ENCODE results near the gene ZNF862.
"Not testable (repeated sequence)": the region's sequence is repeated elsewhere in the genome, so short reads cannot be mapped to it uniquely, and the experiment has no call there.

Gene ZNF862

DNA sequence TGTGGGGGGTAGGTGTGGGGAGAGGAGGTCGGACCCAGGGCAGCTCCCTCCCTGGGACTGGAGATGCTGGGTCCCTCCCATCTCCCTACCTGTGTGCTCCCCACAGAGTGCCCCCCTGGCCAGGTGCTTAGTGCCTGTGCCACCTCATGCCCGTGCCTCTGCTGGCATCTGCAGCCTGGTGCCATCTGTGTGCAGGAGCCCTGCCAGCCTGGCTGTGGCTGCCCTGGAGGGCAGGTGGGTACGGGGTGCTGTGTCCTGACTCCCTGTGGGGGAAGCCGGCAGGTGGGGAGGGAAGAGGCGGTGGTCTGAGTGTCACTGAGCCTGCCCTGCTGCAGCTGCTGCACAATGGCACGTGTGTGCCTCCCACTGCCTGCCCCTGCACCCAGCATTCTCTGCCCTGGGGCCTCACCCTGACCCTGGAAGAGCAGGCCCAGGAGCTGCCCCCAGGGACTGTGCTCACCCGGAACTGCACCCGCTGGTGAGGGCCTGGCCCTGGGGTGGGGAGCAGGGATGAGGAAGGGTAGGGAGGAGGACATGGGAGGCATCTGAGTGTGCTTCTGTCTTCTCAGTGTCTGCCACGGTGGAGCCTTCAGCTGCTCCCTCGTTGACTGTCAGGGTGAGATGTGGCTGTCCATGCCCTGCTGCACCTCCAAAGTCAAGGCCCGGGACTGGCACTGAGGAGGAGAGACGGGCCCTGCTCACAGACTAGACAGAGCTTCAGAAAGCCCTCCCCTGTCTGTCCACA, 11.7 kb upstream of the ZNF862 start:
- Mint-ChIP-seq H3K4me1 (no peaks in the 10 kb centered on the region), H3K27ac (no peak overlapping the region), H3K36me3 (no peaks in the 10 kb centered on the region), H3K27me3 (peaks cover 67% of the 10 kb centered on the region), H3K4me3 (no peak overlapping the region), H3K9me3 (no peaks in the 10 kb centered on the region)
- ATAC-seq: no peak

DNA sequence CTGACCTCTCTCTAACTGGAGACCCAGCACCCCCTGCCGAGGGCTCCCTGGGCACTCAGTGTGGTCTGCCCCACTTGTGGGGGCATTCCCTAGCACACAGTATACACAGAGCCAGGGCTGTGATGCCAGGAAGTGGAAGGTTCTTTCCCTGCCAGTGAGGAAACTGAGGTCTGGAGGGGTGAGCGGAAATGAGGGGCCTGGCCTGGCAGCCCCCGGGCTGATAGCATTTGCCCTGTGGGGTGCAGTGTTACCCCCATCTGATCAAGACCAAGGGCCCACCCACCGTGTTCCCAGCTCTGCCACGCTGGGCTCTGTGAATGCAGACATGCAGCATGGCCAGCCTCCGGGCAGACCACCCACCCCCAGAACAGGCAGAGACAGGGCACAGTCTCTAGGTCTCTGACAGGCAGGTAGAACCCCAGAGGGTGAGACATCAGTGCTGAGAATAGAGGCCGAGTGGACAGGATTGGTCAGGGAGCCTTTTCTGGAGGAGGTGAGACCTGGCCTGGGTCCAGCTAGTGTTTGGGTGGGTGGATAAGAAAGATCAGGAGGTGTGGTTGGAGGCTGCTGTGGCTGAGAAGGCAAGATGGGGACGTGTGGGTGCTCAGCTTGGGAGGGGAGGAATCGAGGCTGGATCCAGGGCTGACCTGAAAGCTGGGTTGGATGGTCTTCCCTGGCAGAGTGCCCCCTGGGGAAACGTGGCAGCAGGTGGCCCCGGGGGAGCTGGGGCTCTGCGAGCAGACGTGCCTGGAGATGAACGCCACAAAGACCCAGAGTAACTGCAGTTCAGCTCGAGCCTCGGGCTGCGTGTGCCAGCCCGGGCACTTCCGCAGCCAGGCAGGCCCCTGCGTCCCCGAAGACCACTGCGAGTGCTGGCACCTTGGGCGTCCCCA, 10.8 kb upstream of the ZNF862 start:
- Mint-ChIP-seq H3K27me3 (peaks cover 67% of the 10 kb centered on the region), H3K9me3 (no peaks in the 10 kb centered on the region), H3K36me3 (no peaks in the 10 kb centered on the region), H3K4me3 (no peak overlapping the region), H3K27ac (no peak overlapping the region), H3K4me1 (no peaks in the 10 kb centered on the region)
- no peak for ATAC-seq

DNA sequence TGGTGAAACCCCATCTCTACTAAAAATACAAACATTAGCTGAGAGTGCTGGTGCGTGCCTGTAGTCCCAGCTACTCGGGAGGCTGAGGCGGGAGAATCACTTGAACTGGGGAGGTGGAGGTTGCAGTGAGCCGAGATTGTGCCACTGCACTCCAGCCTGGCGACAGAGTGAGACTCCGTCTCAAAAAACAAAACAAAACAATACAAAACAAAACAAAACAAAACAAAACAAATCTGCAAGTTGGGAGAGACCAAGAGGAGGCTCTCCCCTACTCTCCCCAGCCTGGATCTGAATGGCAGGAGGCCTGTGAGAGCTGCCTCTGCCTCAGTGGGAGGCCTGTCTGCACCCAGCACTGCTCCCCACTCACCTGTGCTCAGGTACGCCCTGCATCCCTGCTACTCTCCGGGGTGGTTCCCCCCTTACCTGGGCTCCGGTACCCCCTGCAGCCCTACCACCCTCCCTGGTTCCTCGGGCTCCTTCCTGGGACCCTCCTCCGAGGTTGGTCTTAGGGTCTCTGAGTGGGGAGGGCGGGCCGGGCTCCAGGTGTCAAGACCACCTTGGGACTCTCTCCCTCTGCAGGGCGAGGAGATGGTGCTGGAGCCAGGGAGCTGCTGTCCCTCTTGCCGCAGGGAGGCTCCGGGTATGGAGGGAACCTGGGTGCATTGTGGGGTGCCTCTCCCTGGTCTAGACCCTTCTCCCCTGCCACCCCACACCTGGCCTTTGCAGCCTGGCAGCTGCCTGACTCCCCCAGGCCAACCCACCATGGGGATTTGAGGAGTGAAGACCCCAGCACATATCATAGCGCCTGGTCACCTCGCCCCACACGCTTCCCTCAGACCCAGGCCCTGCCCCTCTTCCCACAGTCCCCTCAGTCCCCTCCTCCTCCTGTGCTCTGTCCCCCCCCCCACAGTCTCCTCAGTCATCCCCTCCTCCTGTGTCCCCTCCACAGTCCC, 9.5 kb upstream of the ZNF862 start:
- H3K27ac Mint-ChIP-seq: no peak overlapping the region
- H3K4me3 Mint-ChIP-seq: no peak overlapping the region
- ATAC-seq: no peak
- no peaks in the 10 kb centered on the region for H3K4me1 Mint-ChIP-seq
- no peaks in the 10 kb centered on the region for H3K36me3 Mint-ChIP-seq
- H3K27me3 Mint-ChIP-seq: peaks cover 66% of the 10 kb centered on the region
- H3K9me3 Mint-ChIP-seq: no peaks in the 10 kb centered on the region

DNA sequence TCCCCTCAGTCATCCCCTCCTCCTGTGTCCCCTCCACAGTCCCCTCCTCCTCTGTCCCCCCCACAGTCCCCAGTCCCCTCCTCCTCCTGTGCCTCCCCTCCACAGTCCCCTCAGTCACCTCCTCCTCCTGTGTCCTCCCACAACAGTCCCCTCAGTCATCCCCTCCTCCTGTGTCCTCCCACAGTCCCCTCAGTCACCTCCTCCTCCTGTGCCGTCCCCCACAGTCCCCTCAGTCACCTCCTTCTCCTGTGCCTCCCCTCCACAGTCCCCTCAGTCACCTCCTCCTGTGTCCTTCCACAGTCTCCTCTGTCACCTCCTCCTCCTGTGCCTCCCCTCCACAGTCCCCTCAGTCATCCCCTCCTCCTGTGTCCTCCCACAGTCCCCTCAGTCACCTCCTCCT, 7.6 kb upstream of the ZNF862 start:
- H3K9me3 Mint-ChIP-seq, ATAC-seq, H3K27ac Mint-ChIP-seq, H3K4me3 Mint-ChIP-seq, H3K36me3 Mint-ChIP-seq, H3K4me1 Mint-ChIP-seq: not testable (repeated sequence)
- H3K27me3 Mint-ChIP-seq: peaks cover 68% of the 10 kb centered on the region

DNA sequence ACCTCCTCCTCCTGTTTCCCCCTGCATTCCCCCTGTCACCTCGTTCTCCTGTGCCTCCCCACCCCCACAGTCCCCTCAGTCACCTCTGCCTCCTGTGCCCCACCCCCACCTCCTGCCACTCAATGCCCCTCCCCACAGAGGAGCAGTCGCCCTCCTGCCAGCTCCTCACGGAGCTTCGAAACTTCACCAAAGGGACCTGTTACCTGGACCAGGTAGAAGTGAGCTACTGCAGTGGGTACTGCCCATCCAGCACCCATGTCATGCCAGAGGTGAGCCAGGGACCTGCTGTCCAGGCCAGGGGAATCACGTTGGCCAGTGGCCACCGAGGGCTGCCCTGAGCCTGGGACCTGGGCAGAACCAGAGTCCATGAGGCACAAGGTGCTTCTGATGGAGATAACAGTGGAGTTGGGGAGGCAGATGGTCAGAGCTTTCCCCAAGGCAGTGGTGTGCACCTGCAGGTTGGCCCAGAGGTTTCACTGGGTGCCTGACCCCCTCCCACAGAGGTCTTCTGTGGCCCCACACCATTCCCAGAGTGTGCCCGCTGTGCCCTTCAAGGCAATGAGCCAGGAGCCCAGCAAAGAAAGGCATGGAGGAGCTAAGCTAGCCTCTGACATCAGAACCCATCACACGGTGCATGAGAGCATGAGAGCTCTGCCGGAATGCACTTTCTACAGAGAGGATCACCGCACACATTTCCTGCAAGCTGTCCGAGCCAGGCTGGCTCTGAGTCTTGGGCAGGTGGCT, 7.0 kb upstream of the ZNF862 start:
- Mint-ChIP-seq H3K27me3 (peaks cover 68% of the 10 kb centered on the region), H3K27ac (no peak overlapping the region), H3K9me3 (no peaks in the 10 kb centered on the region), H3K4me3 (no peak overlapping the region), H3K4me1 (no peaks in the 10 kb centered on the region), H3K36me3 (no peaks in the 10 kb centered on the region)
- no peak for ATAC-seq

DNA sequence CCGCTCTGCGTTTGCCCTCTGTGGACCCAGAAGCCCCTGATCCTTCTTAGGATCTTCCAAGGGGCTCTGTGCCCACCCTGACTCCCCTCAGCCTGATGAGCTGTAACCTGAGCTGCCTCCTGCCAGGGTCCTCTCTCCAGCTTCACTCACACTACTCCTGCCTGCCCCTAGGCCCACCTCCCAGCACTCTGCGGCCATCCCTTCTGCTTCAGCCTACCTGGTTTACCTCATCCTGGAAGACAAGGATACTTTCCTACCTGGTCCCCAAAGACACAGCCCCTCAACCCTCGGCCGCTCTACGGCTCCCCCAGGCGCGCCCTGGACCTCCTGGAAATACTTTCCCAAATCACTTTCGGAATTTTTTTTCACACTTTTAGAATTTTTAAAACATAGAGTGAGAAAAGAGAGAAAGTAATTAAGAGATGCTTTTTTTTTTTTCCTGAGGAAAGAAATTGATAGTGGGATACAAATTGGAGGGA, 6.4 kb upstream of the ZNF862 start:
- H3K9me3 Mint-ChIP-seq: no peaks in the 10 kb centered on the region
- no peaks in the 10 kb centered on the region for H3K4me1 Mint-ChIP-seq

DNA sequence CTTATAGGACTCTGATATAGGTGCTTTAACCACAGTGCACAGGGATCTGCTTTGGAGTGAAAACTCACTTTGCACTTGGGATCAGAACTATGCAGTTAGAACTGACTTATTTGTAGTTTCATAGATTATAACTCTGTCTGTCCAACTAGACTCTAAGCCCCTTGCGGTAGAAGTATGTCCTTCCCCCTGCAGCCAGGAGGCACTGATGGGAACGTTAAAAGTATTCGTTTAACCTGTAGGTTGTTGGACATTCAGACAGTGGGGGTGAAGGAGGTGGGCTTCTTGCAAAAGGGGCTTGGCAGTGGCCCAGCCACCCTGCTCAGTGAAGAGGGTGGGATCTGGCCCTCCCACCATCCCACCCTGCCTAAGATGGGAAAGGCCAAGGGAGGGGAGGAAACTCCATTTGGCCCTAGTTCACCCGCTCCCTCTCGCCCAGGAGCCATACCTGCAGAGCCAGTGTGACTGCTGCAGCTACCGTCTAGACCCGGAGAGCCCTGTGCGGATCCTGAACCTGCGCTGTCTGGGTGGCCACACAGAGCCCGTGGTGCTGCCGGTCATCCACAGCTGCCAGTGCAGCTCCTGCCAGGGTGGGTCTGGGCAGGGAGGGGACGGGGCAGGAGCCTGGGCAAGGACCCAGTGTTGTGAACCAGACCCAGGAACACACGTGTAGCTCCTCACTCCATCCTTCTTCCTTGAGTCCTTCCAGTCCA, 5.7 kb upstream of the ZNF862 start:
- H3K9me3 Mint-ChIP-seq: no peaks in the 10 kb centered on the region
- H3K4me3 Mint-ChIP-seq: no peak overlapping the region
- no peaks in the 10 kb centered on the region for H3K4me1 Mint-ChIP-seq
- ATAC-seq: no peak
- no peaks in the 10 kb centered on the region for H3K36me3 Mint-ChIP-seq
- no peak overlapping the region for H3K27ac Mint-ChIP-seq
- H3K27me3 Mint-ChIP-seq: peaks cover 59% of the 10 kb centered on the region

More for the DNA sequence above, 6.4 kb upstream of the ZNF862 start:
- peaks cover 66% of the 10 kb centered on the region for H3K27me3 Mint-ChIP-seq
- ATAC-seq: no peak
- no peaks in the 10 kb centered on the region for H3K36me3 Mint-ChIP-seq
- no peak overlapping the region for H3K27ac Mint-ChIP-seq
- no peak overlapping the region for H3K4me3 Mint-ChIP-seq

DNA sequence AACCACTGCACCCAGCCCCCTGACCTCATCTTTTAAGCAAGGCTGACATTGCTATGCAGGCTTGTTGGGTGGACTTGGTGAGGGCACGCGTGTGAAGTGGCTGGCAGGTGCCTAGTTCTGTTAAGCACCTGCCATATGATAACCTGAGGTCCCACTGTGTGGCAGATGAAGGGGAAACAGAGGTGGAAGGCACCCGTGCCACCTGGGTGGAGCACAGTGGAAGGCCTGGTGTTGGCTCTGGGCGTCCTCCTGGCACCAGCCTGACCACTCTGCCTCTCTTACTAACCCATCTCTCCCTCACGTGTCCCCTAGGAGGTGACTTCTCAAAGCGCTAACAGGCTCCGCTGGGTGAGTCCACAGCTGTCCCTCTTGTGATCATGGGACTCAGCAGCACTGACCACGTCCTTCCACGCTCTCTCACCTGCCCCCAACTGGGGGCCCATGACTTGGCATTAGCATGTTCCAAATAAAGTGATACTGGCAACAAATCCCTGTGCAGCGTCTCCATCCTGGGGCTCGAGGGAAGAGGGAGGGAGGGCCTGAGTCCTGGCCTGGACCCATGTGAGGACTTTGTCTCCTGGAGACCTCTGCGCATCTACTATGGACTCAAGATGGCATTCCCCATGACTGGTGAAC, 4.6 kb upstream of the ZNF862 start:
- H3K4me3 Mint-ChIP-seq: no peak overlapping the region
- H3K36me3 Mint-ChIP-seq: no peaks in the 10 kb centered on the region
- H3K27ac Mint-ChIP-seq: no peak overlapping the region
- H3K4me1 Mint-ChIP-seq: peaks cover 6% of the 10 kb centered on the region
- H3K27me3 Mint-ChIP-seq: peaks cover 56% of the 10 kb centered on the region
- no peak for ATAC-seq
- H3K9me3 Mint-ChIP-seq: no peaks in the 10 kb centered on the region

DNA sequence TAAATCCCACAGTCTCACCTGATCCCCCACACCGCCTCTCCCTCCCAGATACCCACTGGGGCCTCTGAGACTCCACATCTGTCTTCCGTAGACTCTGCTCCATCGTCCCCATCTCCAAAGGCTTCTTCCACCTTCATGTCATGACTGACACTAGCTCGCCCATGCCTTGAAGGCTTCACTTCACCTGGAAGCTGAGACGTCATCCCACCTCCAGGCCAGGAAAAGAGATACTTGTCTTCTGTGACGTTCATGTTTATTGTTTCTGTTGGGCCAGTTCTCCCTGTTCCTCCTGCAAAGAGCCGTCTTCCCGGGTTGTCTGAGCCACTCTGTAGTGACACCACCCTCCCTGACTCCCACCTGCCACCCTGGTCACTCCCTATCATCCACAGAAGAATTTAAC, 3.6 kb upstream of the ZNF862 start:
- Mint-ChIP-seq H3K27ac (no peak overlapping the region), H3K27me3 (peaks cover 56% of the 10 kb centered on the region), H3K4me1 (peaks cover 16% of the 10 kb centered on the region), H3K4me3 (no peak overlapping the region), H3K36me3 (no peaks in the 10 kb centered on the region), H3K9me3 (no peaks in the 10 kb centered on the region)
- ATAC-seq: no peak

DNA sequence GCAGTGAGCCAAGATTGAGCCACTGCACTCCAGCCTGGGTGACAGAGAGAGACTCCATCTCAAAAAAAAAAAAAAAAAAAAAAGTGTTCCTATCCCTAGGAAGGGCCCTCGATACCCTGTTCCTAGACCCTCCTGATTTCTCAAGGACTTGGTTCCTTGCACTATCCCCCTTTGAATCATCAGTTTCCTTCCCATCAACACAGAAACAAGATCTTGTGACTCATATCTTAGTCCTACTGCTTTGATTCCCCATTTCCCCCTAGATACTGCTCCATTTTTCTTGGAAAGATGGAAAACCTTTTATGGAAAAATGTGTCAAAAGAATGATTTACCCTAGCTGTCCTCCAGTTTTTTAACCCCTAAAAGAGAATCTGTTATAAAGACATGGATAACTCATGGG, 1.7 kb upstream of the ZNF862 start:
- peaks cover 23% of the 10 kb centered on the region for H3K4me1 Mint-ChIP-seq
- no peak overlapping the region for H3K4me3 Mint-ChIP-seq
- H3K27ac Mint-ChIP-seq: no peak overlapping the region
- H3K9me3 Mint-ChIP-seq: no peaks in the 10 kb centered on the region
- H3K36me3 Mint-ChIP-seq: no peaks in the 10 kb centered on the region
- ATAC-seq: no peak
- peaks cover 39% of the 10 kb centered on the region for H3K27me3 Mint-ChIP-seq

DNA sequence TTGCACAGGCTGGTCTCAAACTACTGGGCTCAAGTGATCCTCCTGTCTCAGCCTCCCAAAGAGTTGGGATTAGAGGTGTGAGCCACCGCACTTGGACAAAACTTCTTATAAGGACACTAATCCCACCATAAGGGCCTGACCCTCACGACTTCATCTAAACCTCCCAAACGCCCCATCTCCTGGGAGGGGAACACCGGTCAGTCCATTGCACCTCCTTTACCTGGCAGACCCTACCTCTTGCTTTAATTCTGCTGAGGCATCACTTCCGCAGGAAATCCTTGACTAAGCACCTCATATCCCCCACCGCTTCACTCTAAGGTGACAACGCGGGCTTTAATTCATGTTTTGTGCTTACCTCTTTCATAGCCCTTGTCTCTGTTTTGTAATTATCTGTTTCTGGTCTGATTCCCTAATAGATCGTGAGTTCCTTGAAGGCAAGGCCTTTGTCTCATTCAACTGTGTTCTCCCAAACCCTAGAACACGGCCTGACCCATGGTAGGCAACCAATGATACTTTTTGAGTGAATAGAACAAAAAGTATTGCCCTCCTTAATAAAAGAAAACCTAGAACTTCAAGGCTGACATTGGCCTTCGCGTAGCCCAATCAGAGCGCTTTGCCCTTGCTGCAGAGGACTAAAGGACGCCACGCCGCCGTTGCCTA, 481 bp upstream of the ZNF862 start:
- Mint-ChIP-seq H3K4me1 (peaks cover 23% of the 10 kb centered on the region), H3K9me3 (no peaks in the 10 kb centered on the region), H3K36me3 (no peaks in the 10 kb centered on the region), H3K27me3 (peaks cover 28% of the 10 kb centered on the region), H3K27ac (peak overlapping the region; percentile 79), H3K4me3 (peak overlapping the region; percentile 87)
- ATAC-seq: no peak

DNA sequence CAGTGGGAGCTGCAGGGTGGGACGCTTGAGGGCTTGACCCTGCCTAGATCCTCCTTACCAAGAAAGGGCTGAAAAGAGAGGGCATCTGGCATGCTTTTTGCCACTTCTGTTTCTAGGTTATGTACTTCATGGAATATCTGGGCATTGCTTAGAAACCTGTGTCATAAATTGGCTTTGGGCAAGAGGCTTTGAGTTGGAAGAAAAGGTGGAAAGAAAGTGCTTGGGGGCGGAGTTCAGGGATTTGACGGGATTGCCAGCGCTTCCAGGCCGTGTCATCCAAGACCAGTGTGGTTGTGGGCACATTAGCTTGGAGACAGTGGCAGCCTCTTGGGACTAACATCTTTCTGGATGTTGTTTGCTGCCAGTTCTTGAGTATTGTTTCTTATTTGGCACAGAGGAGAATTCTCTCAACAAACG, 825 bp downstream of the ZNF862 start:
- Mint-ChIP-seq H3K36me3 (no peaks in the 10 kb centered on the region), H3K4me3 (peak overlapping the region; percentile 87), H3K27ac (peak overlapping the region; percentile 79), H3K4me1 (peaks cover 23% of the 10 kb centered on the region), H3K9me3 (no peaks in the 10 kb centered on the region), H3K27me3 (peaks cover 15% of the 10 kb centered on the region)
- ATAC-seq: no peak

DNA sequence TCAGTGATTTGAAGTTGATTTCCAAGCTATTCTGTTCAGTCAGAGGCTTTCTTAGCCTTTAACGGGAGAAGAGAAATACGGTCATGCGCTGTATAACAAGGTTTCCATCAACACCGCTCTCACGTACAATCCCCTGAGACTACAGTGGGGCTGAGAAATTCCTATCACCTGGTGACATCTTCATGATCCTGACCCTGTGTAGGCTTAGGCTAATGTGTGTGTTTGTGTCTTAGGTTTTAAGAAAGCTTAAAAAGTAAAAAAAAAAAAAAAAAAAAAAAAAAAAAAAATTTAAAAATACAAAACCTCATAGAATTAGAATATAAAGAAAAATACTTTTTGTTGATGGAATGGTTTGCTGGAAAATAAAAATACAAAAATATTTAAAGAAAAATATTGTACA, 1.8 kb downstream of the ZNF862 start:
- no peak overlapping the region for H3K27ac Mint-ChIP-seq
- H3K4me3 Mint-ChIP-seq: peak overlapping the region; percentile 87
- H3K4me1 Mint-ChIP-seq: peaks cover 23% of the 10 kb centered on the region
- peaks cover 6% of the 10 kb centered on the region for H3K27me3 Mint-ChIP-seq
- no peak for ATAC-seq
- H3K9me3 Mint-ChIP-seq: no peaks in the 10 kb centered on the region
- no peaks in the 10 kb centered on the region for H3K36me3 Mint-ChIP-seq

Data from stimulated activated memory B cell treated with anti-CD40 and anti-IgM and Interleukin-4, amounts not matched to agents 10 μg/mL and 1 μg/mL and 100 μg/mL, for 72 hours (primary cell).